ENCODE results near the gene C1QB. TPM values are rescaled to one million over a fixed set of nuclear protein-coding genes. Genes with fewer than 3 reads are reported as not detected.
"Not testable (repeated sequence)": the region's sequence is repeated elsewhere in the genome, so short reads cannot be mapped to it uniquely, and the experiment has no call there.

C1QB gene
- total and polyA plus RNA-seq, 11 donors = 16.6 to 667 (median 77.4) TPM

DNA sequence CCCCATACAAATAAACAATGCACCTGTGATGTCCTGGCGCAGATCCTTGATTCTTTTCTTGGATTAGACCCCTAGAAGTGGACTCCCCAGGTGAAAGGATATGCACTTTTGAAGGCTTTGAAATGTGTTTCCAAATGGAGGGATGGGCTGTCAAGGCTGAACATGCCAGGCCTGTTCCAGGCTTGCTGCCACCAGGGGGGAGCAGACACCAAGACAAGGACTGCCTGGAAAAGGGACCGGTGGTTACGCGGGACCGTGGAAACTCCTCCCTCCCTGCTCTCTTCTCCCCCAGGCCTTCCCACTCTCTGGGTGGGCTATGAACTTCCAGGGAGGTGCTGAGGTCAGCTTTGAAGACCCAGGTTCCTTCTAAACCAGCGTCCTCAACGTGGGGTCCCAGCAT is 12.7 kb downstream of the C1QB start:
- Histone ChIP-seq H3K36me3 (peaks cover 0 to 7% (median 0%) of the 10 kb centered on the region in 9 donors), H3K27me3 (peaks cover 0 to 13% (median 4%) of the 10 kb centered on the region in 9 donors), H3K4me3 (no peak overlapping the region), H3K4me1 (no peaks in the 10 kb centered on the region), H3K27ac (no peak overlapping the region), H3K9me3 (no peaks in the 10 kb centered on the region)
- DNase-seq = no peak
- intact Hi-C loops (cut with DNase I) = no loop called here
- WGBS, 4 donors = 37 to 49% (median 48%) methylated on average over 7 of the region's 7 CpGs
- TF ChIP-seq POLR2A (IDR thresholded peaks at IDR 0.05) = no peak
- TF ChIP-seq, protein P1, sequence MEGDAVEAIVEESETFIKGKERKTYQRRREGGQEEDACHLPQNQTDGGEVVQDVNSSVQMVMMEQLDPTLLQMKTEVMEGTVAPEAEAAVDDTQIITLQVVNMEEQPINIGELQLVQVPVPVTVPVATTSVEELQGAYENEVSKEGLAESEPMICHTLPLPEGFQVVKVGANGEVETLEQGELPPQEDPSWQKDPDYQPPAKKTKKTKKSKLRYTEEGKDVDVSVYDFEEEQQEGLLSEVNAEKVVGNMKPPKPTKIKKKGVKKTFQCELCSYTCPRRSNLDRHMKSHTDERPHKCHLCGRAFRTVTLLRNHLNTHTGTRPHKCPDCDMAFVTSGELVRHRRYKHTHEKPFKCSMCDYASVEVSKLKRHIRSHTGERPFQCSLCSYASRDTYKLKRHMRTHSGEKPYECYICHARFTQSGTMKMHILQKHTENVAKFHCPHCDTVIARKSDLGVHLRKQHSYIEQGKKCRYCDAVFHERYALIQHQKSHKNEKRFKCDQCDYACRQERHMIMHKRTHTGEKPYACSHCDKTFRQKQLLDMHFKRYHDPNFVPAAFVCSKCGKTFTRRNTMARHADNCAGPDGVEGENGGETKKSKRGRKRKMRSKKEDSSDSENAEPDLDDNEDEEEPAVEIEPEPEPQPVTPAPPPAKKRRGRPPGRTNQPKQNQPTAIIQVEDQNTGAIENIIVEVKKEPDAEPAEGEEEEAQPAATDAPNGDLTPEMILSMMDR (IDR thresholded peaks at IDR 0.05) = peak in 8 of 12 donors; percentile 7 to 45 (median 19)
- peak in 1 of 4 donors; percentile 47 for ATAC-seq

- Histone ChIP-seq H3K36me3 (peaks cover 0 to 3% (median 0%) of the 10 kb centered on the region in 9 donors), H3K27me3 (peaks cover 0 to 20% (median 8%) of the 10 kb centered on the region in 9 donors), H3K27ac (no peak overlapping the region), H3K4me1 (no peaks in the 10 kb centered on the region), H3K9me3 (no peaks in the 10 kb centered on the region), H3K4me3 (no peak overlapping the region)
- DNase-seq (no peak), ATAC-seq (no peak)
- WGBS, 4 donors = 44 to 64% (median 53%) methylated on average over 2 of the region's 2 CpGs
- TF ChIP-seq, protein P1 (IDR thresholded peaks at IDR 0.05) = no peak
- no peak for TF ChIP-seq POLR2A (IDR thresholded peaks at IDR 0.05)
- intact Hi-C loops (cut with DNase I) = no loop called here
These were observed 13.4 kb downstream of the C1QB start for GRCh38 chr1:22666412-22666811.

DNA sequence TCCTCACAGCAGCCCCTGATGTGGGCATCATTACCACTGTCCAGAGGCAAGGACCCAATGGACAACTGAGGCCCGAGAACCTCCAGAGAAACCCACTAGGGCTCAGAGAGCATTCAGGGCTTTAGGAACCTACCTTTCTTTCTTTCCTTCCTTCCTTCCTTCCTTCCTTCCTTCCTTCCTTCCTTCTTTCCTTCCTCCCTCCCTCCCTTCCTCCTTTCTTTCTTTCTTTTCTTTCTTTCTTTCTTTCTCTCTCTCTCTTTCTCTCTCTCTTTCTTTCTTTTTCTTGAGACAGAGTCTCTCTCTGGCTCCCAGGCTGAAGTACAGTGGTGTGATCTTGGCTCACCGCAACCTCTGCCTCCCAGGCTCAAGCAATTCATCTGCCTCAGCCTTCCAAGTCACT is 15.8 kb downstream of the C1QB start:
- H3K27ac ChIP-seq; intact Hi-C loops (cut with DNase I); ATAC-seq; DNase-seq; H3K4me1 ChIP-seq; H3K9me3 ChIP-seq; H3K36me3 ChIP-seq; H3K4me3 ChIP-seq: not testable (repeated sequence)
- peaks cover 3 to 44% (median 20%) of the 10 kb centered on the region in 9 donors for H3K27me3 ChIP-seq
- WGBS, 4 donors = 70 to 96% (median 90%) methylated on average over 2 of the region's 2 CpGs

GRCh38 chr1:22670352-22670975 is 17.4 kb downstream of the C1QB start:
- Histone ChIP-seq H3K27me3 (peaks cover 3 to 44% (median 22%) of the 10 kb centered on the region in 9 donors), H3K27ac (no peak overlapping the region), H3K4me1 (no peaks in the 10 kb centered on the region), H3K9me3 (no peaks in the 10 kb centered on the region), H3K36me3 (no peaks in the 10 kb centered on the region), H3K4me3 (no peak overlapping the region)
- ATAC-seq = no peak
- WGBS, 4 donors = 36 to 44% (median 42%) methylated on average over 10 to 12 of the region's 12 CpGs
- no peak for DNase-seq
- intact Hi-C loops (cut with DNase I) = loop anchor here in 3 of 10 donors (5.0 to 10.0 kb wide), 2 partner anchors 254 to 262 kb away; no protein-coding TSS in a partner anchor
- TF ChIP-seq POLR2A (IDR thresholded peaks at IDR 0.05) = no peak
- TF ChIP-seq, protein P1 (IDR thresholded peaks at IDR 0.05) = no peak

All from heart left ventricle (tissue), 16 donors.